HTERT RPE-1 (cell line): ENCODE data around the gene MPHOSPH9.
"Not testable (repeated sequence)": the region's sequence is repeated elsewhere in the genome, so short reads cannot be mapped to it uniquely, and the experiment has no call there.

Source experiments
- in situ Hi-C: fragments of 300-500 bp; cut with MboI; formaldehyde crosslinking; loops from 4 replicates; pipeline ENCODE4 v1.14.3; 2020; ENCODE audit warnings: low sequenced_read_pairs

Gene MPHOSPH9

DNA sequence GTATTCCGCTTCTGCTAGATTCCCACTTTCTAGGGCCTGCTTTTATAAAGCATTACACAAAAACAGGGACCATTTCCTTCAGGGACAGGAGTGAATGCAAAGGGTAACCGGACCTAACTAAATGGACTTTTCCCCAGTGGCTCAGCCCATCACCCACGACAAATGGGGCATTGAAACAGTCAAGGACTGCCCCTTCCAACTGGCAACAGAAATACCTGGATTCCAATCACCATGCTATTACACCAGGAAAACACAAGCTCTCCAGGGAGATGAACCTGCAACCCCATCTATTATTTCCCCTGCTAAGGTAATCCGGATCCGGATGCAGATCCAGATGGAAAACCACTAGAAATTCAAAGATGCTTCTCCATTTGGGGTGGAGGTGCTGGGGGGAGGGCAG is 1.0 kb downstream of the MPHOSPH9 start:
- in situ Hi-C loops = no loop called here

DNA sequence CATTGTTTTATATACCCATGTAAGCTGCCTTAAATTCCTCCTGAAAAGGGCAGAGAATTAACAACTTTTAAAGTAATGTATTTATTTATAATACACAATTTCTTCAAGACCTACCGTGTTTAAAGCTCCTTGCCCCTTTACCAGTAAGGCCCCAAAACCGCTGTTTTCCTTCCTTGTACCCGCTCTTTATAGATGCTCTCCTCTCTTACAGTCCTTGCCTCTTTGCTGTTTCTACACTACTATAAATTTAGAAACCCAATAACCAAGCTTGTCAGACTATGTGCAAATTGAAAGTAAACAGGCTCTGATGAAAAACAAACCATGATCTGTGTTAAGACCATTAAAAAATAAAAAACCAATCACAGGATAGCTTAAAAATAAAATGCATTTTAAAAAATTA is 3.9 kb downstream of the MPHOSPH9 start:
- in situ Hi-C loops = no loop called here

DNA sequence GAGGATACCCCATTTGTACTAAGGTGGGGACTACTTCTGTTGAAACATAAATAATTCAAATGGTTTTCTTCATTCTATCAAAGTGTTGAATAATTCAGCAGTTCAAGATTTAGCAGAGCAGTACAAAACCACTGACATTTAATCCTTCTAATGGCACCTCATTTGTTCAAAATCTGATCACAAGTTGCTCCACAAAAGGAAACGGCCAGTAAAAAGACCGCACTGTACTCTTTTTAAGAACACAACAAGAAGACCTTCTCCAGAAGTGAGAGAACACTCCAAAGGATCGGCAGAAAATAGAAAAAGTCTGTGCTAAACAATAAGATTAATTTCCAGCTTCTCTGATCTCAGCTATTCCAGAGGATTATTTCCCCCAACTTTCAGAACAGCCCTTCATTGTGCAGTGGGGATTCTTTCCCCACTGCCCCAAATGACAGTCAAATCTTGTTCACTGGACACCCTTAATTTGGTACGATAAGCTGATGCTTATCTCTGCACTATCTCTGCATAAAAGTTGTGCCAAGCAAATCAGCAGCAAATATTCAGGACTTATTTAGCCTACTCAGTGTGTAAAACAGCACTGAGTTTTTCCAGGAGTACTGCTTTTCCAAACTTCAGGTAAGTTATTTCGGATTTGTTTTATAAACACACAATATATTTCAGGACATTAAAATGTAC is 5.2 kb downstream of the MPHOSPH9 start:
- in situ Hi-C loops = no loop called here

DNA sequence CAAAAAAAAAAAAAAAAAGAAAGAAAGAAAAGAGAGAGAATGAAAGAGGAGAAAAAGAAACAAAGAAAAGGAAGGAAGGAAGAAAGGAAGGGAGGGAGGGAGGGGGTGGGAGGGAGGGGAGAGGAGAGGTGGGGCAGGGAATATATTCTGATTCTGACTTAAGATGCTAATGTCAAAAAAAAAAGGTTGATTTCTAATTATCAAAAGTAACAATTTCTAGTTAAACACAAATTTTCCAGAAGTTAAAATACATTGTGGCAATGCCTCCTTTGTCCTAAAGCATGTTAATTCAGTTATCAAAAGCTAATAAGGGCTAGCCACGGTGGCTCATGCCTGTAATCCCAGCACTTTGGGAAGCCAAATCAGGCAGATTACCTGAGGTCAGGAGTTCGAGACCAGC is 7.5 kb downstream of the MPHOSPH9 start:
- in situ Hi-C loops = no loop called here

DNA sequence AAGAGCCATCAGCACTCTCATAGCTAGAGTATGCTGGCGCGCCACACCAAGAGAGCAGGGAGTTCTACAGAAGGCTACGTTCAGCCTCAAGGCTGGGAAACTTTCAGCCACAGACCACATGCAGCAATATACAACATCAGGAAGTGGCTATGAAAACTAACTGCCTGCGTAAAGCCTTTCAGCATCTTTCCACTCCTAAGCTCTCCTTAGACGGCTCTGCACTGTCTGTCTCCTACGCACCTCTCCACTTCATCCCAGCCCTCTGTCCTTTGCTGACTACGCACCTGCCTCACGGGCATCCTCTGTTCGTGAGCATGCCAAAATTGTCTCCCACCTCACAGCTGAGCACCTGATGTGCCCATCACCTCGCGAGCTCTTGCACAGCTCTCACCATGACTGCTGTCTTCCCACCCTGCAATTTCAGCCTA is 9.7 kb downstream of the MPHOSPH9 start:
- in situ Hi-C loops = no loop called here

DNA sequence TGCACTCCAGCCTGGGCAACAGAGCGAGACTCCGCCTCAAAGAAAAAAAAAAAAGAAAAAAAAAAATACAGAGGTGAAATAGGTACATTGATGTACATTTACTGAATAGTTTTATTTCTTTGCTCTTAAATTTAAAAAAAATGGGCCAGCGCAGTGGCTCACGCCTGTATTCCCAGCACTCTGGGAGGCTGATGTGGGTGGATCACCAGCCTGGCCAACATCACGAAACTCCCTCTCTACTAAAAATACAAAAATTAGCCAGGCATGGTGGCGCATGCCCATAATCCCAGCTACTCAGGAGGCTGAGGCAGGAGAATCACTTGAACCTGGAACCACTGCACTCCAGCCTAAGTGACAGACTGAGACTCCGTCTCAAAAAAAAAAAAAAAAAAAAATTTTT is 25.1 kb downstream of the MPHOSPH9 start:
- in situ Hi-C loops = not testable (repeated sequence)

DNA sequence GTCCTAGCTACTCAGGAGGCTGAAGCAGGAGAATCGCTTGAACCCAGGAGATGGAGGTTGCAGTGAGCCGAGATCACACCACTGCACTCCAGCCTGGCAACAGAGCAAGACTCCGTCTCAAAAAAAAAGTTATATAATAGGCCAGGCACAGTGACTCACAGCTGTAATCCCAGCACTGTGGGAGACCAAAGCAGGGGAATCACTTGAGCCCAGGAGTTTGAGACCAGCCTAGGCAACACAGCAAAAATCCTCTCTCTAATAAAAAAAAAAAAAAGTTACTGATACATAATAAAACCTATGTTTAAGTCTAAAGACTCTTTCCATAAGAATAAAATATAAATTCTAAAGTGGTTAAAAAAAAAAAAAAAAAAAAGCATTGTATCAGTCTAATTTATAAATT is 26.1 kb downstream of the MPHOSPH9 start:
- in situ Hi-C loops = not testable (repeated sequence)

DNA sequence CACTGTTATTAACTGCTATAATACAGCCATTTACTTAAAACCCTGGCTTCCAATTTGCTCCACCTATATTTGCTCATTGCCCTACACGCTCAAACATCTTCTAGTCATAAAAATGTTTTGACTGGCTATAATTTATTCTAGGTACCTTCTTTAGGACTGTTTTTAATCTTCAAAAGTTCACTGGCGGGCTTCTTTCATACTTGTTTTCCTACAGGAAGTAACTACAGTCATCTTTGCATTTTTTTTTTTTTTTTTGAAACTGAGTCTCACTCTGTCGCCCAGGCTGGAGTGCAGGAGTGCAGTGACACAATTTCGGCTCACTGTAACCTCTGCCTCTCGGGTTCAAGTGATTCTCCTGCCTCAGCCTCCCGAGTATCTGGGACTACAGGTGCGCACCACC is 32.5 kb downstream of the MPHOSPH9 start:
- in situ Hi-C loops = no loop called here

DNA sequence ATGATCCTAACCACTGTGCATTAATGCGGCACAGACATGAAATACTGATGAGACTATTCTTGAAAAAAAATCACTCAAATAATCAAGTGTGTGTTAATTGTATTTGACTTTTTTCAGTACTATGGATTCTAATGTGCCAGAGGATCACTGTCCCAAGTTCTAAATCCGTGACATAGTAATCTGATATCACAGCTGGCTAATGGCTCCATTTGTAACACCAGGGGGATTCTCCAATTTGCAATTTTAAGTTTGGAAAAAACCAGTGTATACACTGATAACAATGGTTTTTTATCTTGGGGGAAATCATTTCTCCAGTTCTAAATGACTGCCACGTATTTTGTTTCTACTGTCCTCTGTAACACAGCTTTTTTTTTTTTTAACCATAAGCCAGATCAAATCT is 33.0 kb downstream of the MPHOSPH9 start:
- in situ Hi-C loops = no loop called here

DNA sequence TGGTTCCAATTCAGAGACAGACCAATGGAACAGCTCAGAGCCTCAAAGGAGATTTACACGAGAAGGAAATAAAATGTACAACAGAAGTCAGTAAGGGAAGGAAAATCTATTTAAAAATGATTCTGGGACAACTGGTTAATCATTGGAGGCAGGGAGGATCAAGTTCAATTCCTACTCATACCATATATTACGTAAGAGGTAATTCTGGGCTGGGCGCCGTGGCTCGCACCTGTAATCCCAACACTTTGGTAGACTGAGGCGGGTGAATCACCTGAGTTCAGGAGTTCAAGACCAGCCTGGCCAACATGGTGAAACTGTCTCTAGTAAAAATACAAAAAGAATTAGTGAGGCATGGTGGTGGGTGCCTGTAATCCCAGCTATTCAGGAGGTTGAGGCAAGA is 45.3 kb downstream of the MPHOSPH9 start:
- in situ Hi-C loops = no loop called here

DNA sequence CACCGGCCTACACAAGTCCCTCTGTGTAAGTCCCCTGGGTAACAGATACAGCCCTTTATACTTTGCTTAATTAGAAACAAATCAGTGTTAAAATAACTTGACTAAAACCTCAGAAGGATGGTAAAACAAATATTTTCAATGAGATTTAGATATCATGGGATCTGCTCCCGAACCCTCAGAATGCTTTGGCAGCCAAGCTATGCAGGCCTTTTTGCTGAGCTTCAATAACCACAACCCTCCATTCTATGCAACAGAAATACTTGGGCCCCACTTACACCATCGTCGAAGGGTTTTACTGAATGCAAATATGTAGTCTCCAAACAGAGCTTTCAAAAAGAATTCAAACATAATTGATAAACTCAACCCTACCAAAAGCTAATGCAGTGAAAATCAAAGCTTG is 52.8 kb downstream of the MPHOSPH9 start:
- in situ Hi-C loops = no loop called here

DNA sequence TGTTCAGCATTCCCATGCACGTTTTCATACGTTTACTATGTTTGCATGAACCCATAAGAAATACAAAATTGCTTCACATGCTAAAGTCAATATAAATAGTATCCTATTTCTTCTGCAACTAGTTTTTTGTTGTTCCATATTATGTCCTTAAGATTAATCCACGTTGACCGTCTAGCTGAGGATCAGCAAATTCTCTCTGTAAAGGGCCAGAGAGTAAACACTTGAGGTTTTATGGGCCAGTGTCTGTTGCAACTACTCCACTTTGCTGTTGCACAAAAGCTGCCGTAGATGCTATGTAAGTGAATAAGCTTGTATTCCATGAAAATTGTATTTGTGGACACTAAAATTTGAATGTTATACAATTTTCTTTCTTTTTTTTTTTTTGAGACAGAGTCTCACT is 61.0 kb downstream of the MPHOSPH9 start:
- in situ Hi-C loops = no loop called here

DNA sequence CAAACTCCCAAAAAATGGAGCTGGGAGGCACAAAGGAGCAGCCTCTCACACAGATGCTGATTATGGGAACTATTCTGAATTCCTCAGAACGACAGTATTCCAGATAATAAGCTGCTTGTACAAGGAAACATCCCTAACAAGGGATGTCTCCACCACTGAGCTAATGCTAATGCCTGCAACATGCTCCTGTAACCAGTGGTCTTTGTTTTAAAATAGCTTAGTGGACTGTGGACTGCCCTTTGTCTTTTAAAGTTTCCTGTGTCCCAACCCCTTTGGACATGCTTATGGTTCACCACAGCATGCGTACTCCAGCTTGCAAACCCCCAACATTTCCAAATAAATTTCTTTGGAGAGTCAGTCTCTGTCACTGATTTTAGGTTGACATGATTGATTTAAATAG is 65.6 kb downstream of the MPHOSPH9 start:
- in situ Hi-C loops = no loop called here

DNA sequence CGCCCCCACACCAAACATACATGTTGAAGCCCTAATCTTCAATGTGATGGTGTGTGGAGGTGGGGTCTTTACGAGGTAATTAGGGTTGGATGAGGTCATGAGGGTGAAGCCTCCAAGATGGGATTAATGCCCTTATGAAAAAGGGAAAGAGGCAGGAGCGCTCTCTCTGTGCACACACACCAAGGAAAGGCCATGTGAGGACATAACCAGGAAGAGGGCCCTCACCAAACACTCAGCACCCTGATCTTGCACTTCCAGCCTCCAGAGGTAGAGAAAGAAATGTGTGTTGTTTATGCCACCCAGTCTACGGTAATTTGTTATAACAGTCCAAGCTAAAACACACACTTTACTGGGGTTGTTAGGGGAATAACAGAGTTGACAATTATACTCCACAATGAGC is 67.4 kb downstream of the MPHOSPH9 start:
- in situ Hi-C loops = no loop called here

DNA sequence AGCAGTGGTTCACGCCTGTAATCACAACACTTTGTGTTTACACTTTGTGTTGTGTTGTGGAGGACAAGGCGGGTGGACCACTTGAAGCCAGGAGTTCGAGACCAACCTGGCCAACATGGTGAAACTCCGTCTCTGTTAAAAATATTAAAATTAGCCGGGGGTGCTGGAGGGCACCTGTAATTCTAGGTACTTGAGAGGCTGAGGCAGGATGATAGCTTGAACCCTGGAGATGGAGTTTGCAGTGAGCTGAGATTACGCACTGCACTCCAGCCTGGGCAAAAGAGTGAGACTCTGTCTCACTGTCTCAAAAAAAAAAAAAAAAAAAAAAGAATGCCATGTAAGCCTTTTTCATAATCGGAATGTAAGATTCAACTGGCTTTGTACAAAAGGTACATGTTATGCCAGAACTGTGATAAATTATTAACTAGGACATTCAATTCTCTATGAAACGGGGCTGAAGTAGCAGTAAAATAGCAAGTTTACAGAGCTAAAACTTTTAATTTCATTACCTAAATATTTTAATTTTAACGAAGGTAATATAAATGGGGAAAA is 68.2 kb downstream of the MPHOSPH9 start:
- in situ Hi-C loops = no loop called here

DNA sequence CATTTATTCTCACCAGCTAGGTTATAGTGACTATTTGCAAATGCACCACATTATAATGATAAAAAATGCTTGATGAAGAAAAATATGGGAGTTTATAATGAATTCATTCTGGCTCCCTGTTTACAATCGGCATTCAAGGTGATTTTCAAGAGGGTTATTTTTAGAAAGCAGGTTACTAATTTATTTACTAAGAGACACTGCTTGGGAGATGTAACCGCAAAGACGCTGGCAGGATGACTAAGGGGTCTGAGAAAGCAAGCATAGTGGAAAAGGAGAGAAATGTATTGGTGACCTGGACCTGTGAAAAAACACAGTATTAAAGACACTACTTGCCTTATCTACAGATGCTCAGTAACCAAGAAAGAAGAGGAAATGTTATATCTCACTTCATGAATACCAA is 68.7 kb downstream of the MPHOSPH9 start:
- in situ Hi-C loops = no loop called here

DNA sequence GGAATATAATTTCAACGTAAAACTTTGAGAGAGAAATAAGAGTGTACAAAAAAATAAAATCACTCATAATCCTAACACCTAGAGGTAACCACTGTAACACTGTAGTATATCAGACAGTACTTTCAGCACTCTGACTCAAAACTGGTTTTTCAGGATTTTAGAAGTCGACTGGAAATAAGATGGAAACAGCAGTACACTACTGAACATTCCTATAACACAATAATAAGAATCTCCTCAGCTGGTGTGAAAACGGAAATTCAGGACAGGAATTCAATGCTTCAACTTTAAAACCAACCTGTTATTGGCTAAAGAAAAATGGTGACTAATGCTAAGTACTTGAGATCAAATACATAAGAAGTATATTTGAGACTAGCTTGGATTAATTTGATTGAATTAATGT is 69.7 kb downstream of the MPHOSPH9 start:
- in situ Hi-C loops = no loop called here

DNA sequence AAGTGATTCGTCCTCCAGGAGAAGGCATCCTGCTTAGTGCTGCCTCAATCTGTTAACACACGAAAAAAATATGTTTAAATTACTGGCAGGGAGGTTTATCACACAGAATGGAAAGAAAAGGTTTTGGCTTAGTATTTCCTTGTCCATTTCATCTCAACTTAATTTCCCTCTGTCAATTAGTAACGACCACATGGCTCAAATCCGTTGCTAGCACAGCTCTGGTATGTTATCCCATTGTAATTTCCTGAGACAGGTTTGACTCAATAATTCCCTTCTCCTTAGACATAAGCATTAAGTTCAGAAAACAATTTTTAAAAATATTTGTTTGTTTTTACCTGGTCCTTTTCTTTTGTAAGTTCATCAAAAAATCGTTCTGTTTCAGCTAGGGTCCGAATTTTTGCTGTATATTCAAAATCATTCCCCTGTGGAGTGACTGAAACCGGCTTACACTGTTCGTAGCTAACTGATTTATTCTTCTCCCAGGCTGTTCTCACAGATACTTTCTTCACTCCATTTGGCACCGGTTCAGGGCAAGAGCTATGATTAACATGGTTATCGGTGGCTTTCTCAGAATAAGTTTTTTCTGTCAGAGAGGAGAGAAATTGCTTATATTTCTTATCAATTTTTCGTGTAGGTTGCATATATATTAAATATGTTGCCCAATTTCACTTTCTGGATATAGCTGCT is 72.0 kb downstream of the MPHOSPH9 start:
- in situ Hi-C loops = no loop called here

DNA sequence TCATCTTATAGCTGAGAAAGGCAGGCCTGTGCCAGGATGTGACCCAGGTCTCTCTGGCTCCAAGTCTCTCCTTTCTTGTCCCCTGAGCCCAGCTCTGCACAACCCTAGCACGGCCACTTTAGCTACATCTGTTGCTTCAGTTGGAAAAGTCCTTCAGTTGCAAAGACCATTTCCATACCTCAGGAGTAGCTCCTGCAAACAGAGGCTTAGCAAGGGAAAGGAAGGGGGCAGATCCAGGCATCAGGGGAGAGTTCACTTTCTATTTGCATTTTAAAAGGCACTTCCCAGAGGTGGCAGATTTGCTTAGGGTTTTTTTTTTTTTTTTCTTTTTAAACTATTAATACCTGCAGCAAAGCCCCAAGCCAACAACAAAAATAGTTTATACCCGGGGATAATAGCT is 79.0 kb downstream of the MPHOSPH9 start:
- in situ Hi-C loops = no loop called here

DNA sequence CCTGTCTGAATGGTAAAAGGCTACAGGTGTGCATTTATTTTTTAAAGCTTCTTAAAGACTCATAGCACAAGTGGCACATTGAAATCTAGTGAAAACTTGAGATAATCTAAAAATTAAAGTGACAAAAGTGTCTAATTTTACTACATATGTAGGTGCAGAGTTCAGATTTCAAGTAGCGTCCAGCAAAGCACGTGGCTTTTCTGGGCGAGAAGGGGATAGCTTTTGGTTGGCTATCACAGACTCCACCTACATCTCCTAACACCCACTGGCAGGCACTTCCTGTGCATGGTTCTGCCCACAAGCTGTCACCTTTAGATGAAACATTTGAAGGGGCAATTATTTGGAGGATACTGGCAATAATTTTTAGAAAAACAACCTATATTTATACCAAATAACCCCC is 80.1 kb downstream of the MPHOSPH9 start:
- in situ Hi-C loops = no loop called here

DNA sequence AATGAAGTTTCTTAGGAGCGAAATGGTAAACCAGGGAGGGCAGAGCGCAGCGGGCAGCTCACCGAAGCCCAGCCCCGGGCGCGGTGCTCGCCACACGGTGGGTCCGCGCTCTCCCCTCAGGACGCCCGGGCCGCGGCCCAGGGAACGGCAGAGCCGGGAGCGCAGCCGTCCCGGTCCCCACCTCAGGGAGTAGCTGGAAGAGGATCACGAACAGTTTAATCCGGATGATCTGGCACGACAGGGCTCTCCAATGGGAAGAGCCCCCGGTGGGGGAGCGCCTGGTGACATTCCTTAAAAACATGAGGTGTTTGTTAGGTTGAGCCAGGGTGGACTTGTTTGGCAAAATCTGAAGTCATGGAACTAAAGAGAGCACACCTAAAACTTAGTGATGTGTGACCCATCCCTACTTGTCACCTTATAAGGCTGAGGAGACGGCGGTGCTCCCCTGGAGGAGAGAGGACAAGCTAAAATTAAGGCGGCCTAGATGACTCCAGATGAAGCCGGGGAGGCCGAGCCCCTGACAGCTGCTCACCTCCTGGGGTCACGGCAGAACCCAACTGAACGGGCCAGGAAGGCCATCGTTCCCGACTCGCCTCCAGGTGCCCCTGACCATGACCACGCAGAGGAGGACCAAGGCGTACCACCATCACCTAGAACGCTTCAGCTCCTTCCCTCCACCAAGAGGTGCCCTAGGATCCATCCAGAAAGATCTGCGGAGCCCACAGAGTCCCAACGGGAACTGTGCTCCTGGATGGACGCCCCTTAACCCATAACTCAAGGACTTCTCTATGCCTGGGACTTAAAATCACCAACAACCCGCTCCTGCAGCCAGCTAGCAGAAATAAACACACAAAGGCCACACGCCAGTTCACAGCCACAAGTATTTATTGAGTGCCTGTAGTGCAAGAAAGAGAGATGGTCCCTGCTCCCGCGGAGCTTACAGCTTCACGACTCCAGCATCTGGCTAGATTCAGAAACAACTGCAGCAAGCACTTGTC is 81.2 kb downstream of the MPHOSPH9 start:
- in situ Hi-C loops = no loop called here
